H1 (cell line): ENCODE results near the gene PSMD13. TPM values are rescaled to one million over a fixed set of nuclear protein-coding genes. Genes with fewer than 3 reads are reported as not detected.

Source experiments
- CTCF ChIA-PET: fragments of 300-600 bp; sonication (Branson Sonifier 250); formaldehyde crosslinking; loops from one replicate; lab custom pipeline; 2021; ENCODE audit not compliant: partially characterized antibody; lab: Charles Lee
- POLR2A ChIA-PET: fragments of 300-600 bp; sonication (Branson Sonifier 250); formaldehyde crosslinking; loops from one replicate; lab custom pipeline; 2021; ENCODE audit warnings: inconsistent platforms; ENCODE audit not compliant: partially characterized antibody; lab: Charles Lee
- DNase-seq, 2 experiments: peaks; one replicate each; pipeline versions ENCODE4 v3.0.0 to v3.0.0-alpha.2; 2010 to 2022; ENCODE audit warnings: low spot score in 2 of 2, low read depth in 1 of 2, mixed read lengths in 1 of 2
- FAIRE-seq: peaks from 2 replicates; lab custom pipeline; 2011; peaks lifted over from hg19 to GRCh38; lab: Jason Lieb, UNC
- H2AFZ ChIP-seq: 2 replicates; pipeline ENCODE4 v1.8.1; 2012; ENCODE audit warnings: low read length, inconsistent platforms
- H2AK5ac ChIP-seq: 2 replicates; pipeline ENCODE4 v1.6.1; 2013; ENCODE audit warnings: low read depth, low read length
- H2BK120ac ChIP-seq: replicated peaks from 2 replicates; pipeline ENCODE3; 2013; ENCODE audit warnings: low read depth, low read length, inconsistent platforms
- H2BK12ac ChIP-seq: 2 replicates; pipeline ENCODE4 v1.6.1; 2013; ENCODE audit warnings: low read depth, low read length
- H2BK15ac ChIP-seq: 2 replicates; pipeline ENCODE4 v1.6.1; 2013; ENCODE audit warnings: low read length
- H2BK20ac ChIP-seq: 2 replicates; pipeline ENCODE4 v1.6.1; 2013; ENCODE audit warnings: low read length
- H2BK5ac ChIP-seq: 2 replicates; pipeline ENCODE4 v1.6.1; 2013; ENCODE audit warnings: low read depth, low read length
- H3K14ac ChIP-seq: 2 replicates; pipeline ENCODE4 v1.6.1; 2013; ENCODE audit warnings: inconsistent platforms; ENCODE audit not compliant: insufficient read length
- H3K18ac ChIP-seq: 2 replicates; pipeline ENCODE4 v1.6.1; 2013; ENCODE audit warnings: low read length; ENCODE audit errors: extremely low read depth
- H3K23ac ChIP-seq: 2 replicates; pipeline ENCODE4 v1.6.1; 2013; ENCODE audit warnings: inconsistent platforms; ENCODE audit not compliant: insufficient read length
- H3K23me2 ChIP-seq: 2 replicates; pipeline ENCODE4 v1.6.1; 2013; ENCODE audit warnings: low read depth, low read length
- H3K27ac ChIP-seq: 2 replicates; pipeline ENCODE4 v1.6.1; 2011; ENCODE audit warnings: low read depth, low read length, inconsistent platforms
- H3K27me3 ChIP-seq, 4 experiments: replicated peaks in 1 of 4; 1 replicate in 1 of 4; 2 replicates in 3 of 4; pipeline versions ENCODE4 v1.6.1 to v1.8.1; 2011 to 2013; ENCODE audit warnings: low read length in 3 of 4, mild to moderate bottlenecking in 3 of 4, inconsistent platforms in 2 of 4, mixed read lengths in 2 of 4, moderate library complexity in 1 of 4; ENCODE audit not compliant: control insufficient read depth in 3 of 4, insufficient read depth in 3 of 4; ENCODE audit errors: extremely low read depth in 1 of 4
- H3K36me3 ChIP-seq, 4 experiments: 2 replicates each; pipeline versions ENCODE4 v1.6.1 to v1.8.1; 2011 to 2013; ENCODE audit warnings: mild to moderate bottlenecking in 4 of 4, low read length in 3 of 4, moderate library complexity in 2 of 4, control low read depth in 1 of 4, inconsistent platforms in 1 of 4; ENCODE audit not compliant: insufficient read depth in 4 of 4, control insufficient read depth in 2 of 4
- H3K4ac ChIP-seq: replicated peaks from 2 replicates; pipeline ENCODE3; 2013; ENCODE audit warnings: low read length, low read depth, mixed read lengths, inconsistent platforms; ENCODE audit not compliant: insufficient read length
- H3K4me1 ChIP-seq, 4 experiments: replicated peaks in 1 of 4; 1 replicate in 1 of 4; 2 replicates in 3 of 4; pipeline versions ENCODE4 v1.6.1 to v1.8.1; 2011 to 2013; ENCODE audit warnings: low read length in 3 of 4, inconsistent platforms in 2 of 4, mixed read lengths in 1 of 4; ENCODE audit not compliant: insufficient read depth in 4 of 4, control insufficient read depth in 3 of 4
- H3K4me2 ChIP-seq, 2 experiments: 2 replicates each; pipeline versions ENCODE4 v1.6.1 to v1.8.1; 2011 to 2013; ENCODE audit warnings: low read depth in 2 of 2, low read length in 2 of 2, control low read depth in 1 of 2, inconsistent platforms in 1 of 2, mild to moderate bottlenecking in 1 of 2; ENCODE audit not compliant: insufficient read depth in 1 of 2
- H3K4me3 ChIP-seq, 4 experiments: fragments of 200-600, 300-600 bp in 1 of 4; sonication (generic), shearing (Covaris generic), sonication (Bioruptor Twin) in 1 of 4; 2 replicates each; pipeline versions ENCODE4 v1.5.1 to v1.8.1; 2011 to 2016; ENCODE audit warnings: low read length in 4 of 4, low read depth in 3 of 4, control low read depth in 2 of 4, inconsistent platforms in 2 of 4, mild to moderate bottlenecking in 2 of 4, mixed read lengths in 1 of 4, moderate library complexity in 1 of 4; ENCODE audit not compliant: insufficient read depth in 2 of 4; ENCODE audit errors: extremely low read depth in 1 of 4
- H3K56ac ChIP-seq: replicated peaks from 2 replicates; pipeline ENCODE3; 2013; ENCODE audit warnings: low read depth, mild to moderate bottlenecking, mixed read lengths, low read length, inconsistent platforms; ENCODE audit not compliant: insufficient read length
- H3K79me1 ChIP-seq: 2 replicates; pipeline ENCODE4 v1.6.1; 2013; ENCODE audit warnings: low read depth, low read length, control low read depth
- H3K79me2 ChIP-seq, 2 experiments: 2 replicates each; pipeline versions ENCODE4 v1.6.1 to v1.8.1; 2012 to 2013; ENCODE audit warnings: low read length in 2 of 2, mild to moderate bottlenecking in 2 of 2, inconsistent platforms in 1 of 2; ENCODE audit not compliant: insufficient read depth in 2 of 2, control insufficient read depth in 1 of 2
- H3K9ac ChIP-seq, 4 experiments: replicated peaks in 1 of 4; 1 replicate in 1 of 4; 2 replicates in 3 of 4; pipeline versions ENCODE4 v1.6.1 to v1.8.1; 2011 to 2013; ENCODE audit warnings: low read depth in 3 of 4, low read length in 3 of 4, control low read depth in 2 of 4, mild to moderate bottlenecking in 2 of 4, moderate library complexity in 2 of 4, inconsistent platforms in 1 of 4; ENCODE audit errors: extremely low read depth in 1 of 4
- H3K9me3 ChIP-seq, 2 experiments: 2 replicates each; pipeline versions ENCODE4 v1.6.1 to v1.8.1; 2012 to 2013; ENCODE audit warnings: mild to moderate bottlenecking in 2 of 2, moderate library complexity in 2 of 2, control low read depth in 1 of 2, inconsistent platforms in 1 of 2, low read depth in 1 of 2, low read length in 1 of 2, mixed read lengths in 1 of 2; ENCODE audit not compliant: insufficient read depth in 2 of 2
- H4K20me1 ChIP-seq, 2 experiments: replicated peaks in 1 of 2; 2 replicates each; pipeline versions ENCODE3 to v1.8.1; 2011 to 2013; ENCODE audit warnings: inconsistent platforms in 2 of 2, low read length in 2 of 2, mild to moderate bottlenecking in 1 of 2; ENCODE audit not compliant: insufficient read depth in 2 of 2, control insufficient read depth in 1 of 2
- H4K5ac ChIP-seq: 2 replicates; pipeline ENCODE4 v1.6.1; 2013; ENCODE audit warnings: low read length, low read depth, mixed read lengths, inconsistent platforms; ENCODE audit not compliant: insufficient read length
- H4K8ac ChIP-seq: 2 replicates; pipeline ENCODE4 v1.8.0; 2013; ENCODE audit warnings: mild to moderate bottlenecking, moderate library complexity, low read length, inconsistent platforms; ENCODE audit not compliant: insufficient read depth; ENCODE audit errors: extremely low read depth
- H4K91ac ChIP-seq: replicated peaks from 2 replicates; pipeline ENCODE3; 2013; ENCODE audit warnings: low read length, mixed read lengths, inconsistent platforms; ENCODE audit not compliant: insufficient read length
- CBX5 ChIP-seq: fragments of 300-800, 300-1000 bp; sonication (generic); IDR thresholded peaks from 2 replicates; pipeline ENCODE4 v1.7.1; 2016; ENCODE audit warnings: antibody characterized with exemption, low read length, low read depth
- CBX8 ChIP-seq: fragments of 300-800, 300-1000 bp; sonication (generic); IDR thresholded peaks from 2 replicates; pipeline ENCODE4 v1.7.1; 2016; ENCODE audit warnings: low read depth, low read length, borderline replicate concordance
- CHD1 ChIP-seq: IDR thresholded peaks from 2 replicates; pipeline ENCODE4 v1.6.1; 2012; ENCODE audit warnings: low read depth, low read length, improper control_type of control experiment
- CTBP2 ChIP-seq: IDR thresholded peaks from 2 replicates; pipeline ENCODE4 v1.7.0; 2011; ENCODE audit warnings: borderline replicate concordance, mild to moderate bottlenecking, moderate library complexity, mixed read lengths, low read length; ENCODE audit not compliant: insufficient read depth, insufficient read length
- GTF2F1 ChIP-seq: IDR thresholded peaks from 2 replicates; pipeline ENCODE4 v1.6.1; 2012; ENCODE audit warnings: low read depth, low read length, improper control_type of control experiment, borderline replicate concordance
- KDM1A ChIP-seq: fragments of 200-600, 300-600 bp; sonication (generic); IDR thresholded peaks from 2 replicates; pipeline ENCODE4 v1.7.1; 2016; ENCODE audit warnings: mild to moderate bottlenecking, low read length, borderline replicate concordance
- TEAD4 ChIP-seq: IDR thresholded peaks from 2 replicates; pipeline ENCODE4 v1.6.1; 2012; ENCODE audit warnings: low read depth, low read length, inconsistent platforms, mixed read lengths
- ZNF274 ChIP-seq: IDR thresholded peaks from 2 replicates; pipeline ENCODE4 v1.7.0; 2012; ENCODE audit warnings: low read length, borderline replicate concordance; ENCODE audit errors: extremely low read depth
- WGBS, 2 experiments: shearing (Covaris generic) in 1 of 2; methylation state at CpG; one replicate each; pipeline versions ENCODE4 v1.1.6 to v1.1.7; 2013 to 2015; ENCODE audit warnings: low lambda C conversion rate in 2 of 2, mixed read lengths in 2 of 2, inconsistent platforms in 1 of 2, low coverage in 1 of 2, missing lambda C conversion rate in 1 of 2; ENCODE audit not compliant: insufficient replicate concordance in 2 of 2, insufficient coverage in 1 of 2, insufficient read length in 1 of 2; ENCODE audit errors: extremely low coverage in 1 of 2, missing lambda C conversion rate in 1 of 2; 5-methylcytosine and 5-hydroxymethylcytosine counted together
- polyA plus RNA-seq, 7 experiments: library from polyadenylated mRNA; depleted of rRNA in 3 of 7; stranded (reverse) in 5 of 7; unstranded in 2 of 7; fragments of >200 nt in 5 of 7; fragments of 200-250 nt in 2 of 7; gene quantifications; 1 replicate in 5 of 7; 2 replicates in 1 of 7; 4 replicates in 1 of 7; pipeline versions ENCODE4 v1.2.1 to v1.2.3, GENCODE V29; 2011 to 2013; ENCODE audit warnings: missing spikeins in 2 of 7, mixed read lengths in 2 of 7
- total RNA-seq: library from RNA; stranded (reverse); fragmentation: NEBNext Ultra II Directional; extraction: Animal tissue kit (Norgen Biotek cat#: 25700); gene quantifications from 2 replicates; pipeline ENCODE4 v1.2.1, GENCODE V29; 2021

Gene PSMD13
- total and polyA plus RNA-seq, 2 of the 8 experiments (the other 6 are each of a cell fraction or from before 2014, with no cell fraction given), result 121 to 141 TPM

DNA sequence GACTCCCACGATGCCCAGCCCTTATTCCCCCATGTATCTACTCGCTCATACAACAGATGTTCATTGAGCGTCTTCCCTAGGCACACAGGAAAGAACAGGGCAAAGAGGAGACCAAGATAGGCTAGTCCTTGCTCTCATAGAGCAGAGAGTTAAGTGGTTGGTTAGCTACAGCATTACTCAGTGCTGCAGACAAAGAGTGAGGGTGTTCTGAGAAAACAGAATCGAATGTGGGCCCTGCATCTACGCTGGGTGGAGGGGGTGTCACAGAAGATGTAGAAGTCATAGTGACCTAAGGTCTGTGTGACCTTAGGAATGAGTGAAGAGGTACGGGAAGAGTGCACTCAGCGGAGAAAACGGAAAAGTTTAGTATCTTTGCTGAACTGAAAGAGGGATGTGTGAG is 12.3 kb downstream of the PSMD13 start:
- Histone ChIP-seq H2BK120ac (no peak overlapping the region), H3K4me3 (no peak overlapping the region), H2BK15ac (no peak overlapping the region), H3K36me3 (peaks cover 20 to 63% (median 50%) of the 10 kb centered on the region in 4 experiments), H3K79me1 (no peaks in the 10 kb centered on the region), H3K18ac (no peak overlapping the region), H2BK20ac (no peak overlapping the region), H3K4me2 (no peak overlapping the region), H2AK5ac (no peak overlapping the region), H3K23ac (no peak overlapping the region), H3K79me2 (no peaks in the 10 kb centered on the region), H4K91ac (no peak overlapping the region), H2AFZ (no peak overlapping the region), H3K27me3 (no peaks in the 10 kb centered on the region; a peak in 1 of 7 replicates), H3K56ac (no peak overlapping the region), H3K9me3 (no peaks in the 10 kb centered on the region), H3K27ac (no peak overlapping the region), H4K5ac (no peak overlapping the region), H3K23me2 (peaks cover 2% of the 10 kb centered on the region; the same call in 1 of the 2 replicates), H3K4ac (no peak overlapping the region), H4K20me1 (peaks cover 0 to 1% of the 10 kb centered on the region in 2 experiments), H4K8ac (no peak overlapping the region), H3K14ac (no peak overlapping the region), H3K9ac (no peak overlapping the region), H2BK12ac (no peak overlapping the region), H2BK5ac (no peak overlapping the region), H3K4me1 (no peaks in the 10 kb centered on the region)
- 73% methylated on average over 8 of the region's 8 CpGs; no CpG with 5 or more reads in 1 of the 2 experiments for WGBS, 2 experiments
- no peak for FAIRE-seq
- TF ChIP-seq CBX8 (no peak), TEAD4 (no peak), CTBP2 (no peak), CBX5 (no peak), CHD1 (no peak), KDM1A (no peak), GTF2F1 (no peak), ZNF274 (no peak)
- ChIA-PET POLR2A (interaction anchor here (1.5 to 1.6 kb wide), 2 partner anchors 11 to 53 kb away, joined by 3 to 5 read pairs; no protein-coding TSS in a partner anchor), CTCF (interaction anchor here (1.0 to 9.8 kb wide), 12 partner anchors 10 to 116 kb away, joined by 4 to 212 read pairs (median 26); partner anchors contain the start of genes B4GALNT4, IFITM2, NLRP6 and PGGHG)
- peak in 1 of 2 experiments; percentile 11 for DNase-seq
